GM19463 (cell line): ENCODE data around the gene PSME3IP1.
"Not testable (repeated sequence)": the region's sequence is repeated elsewhere in the genome, so short reads cannot be mapped to it uniquely, and the experiment has no call there.

ENCODE experiments used
- ATAC-seq: cut with Tn5 transposase; IDR thresholded peaks from one replicate; pipeline ENCODE4 v1.9.1; 2021; ENCODE audit warnings: mild to moderate bottlenecking, moderate library complexity; ENCODE audit not compliant: unreplicated experiment

Gene PSME3IP1

GRCh38 chr16:57127037-57127763 lies 58.6 kb downstream of the PSME3IP1 start:
- ATAC-seq = peak; percentile 70

GRCh38 chr16:57126411-57126810 lies 59.4 kb downstream of the PSME3IP1 start:
- ATAC-seq = no peak

- no peak for ATAC-seq
Measured at GRCh38 chr16:57125969-57126368, 59.9 kb downstream of the PSME3IP1 start.

GRCh38 chr16:57125376-57125775 lies 60.5 kb downstream of the PSME3IP1 start:
- ATAC-seq = no peak

- ATAC-seq = no peak
Measured at GRCh38 chr16:57123974-57124674, 61.7 kb downstream of the PSME3IP1 start.

- ATAC-seq = no peak
Measured at GRCh38 chr16:57123216-57123973, 62.4 kb downstream of the PSME3IP1 start.

GRCh38 chr16:57118461-57119084 lies 67.3 kb downstream of the PSME3IP1 start:
- ATAC-seq = no peak

GRCh38 chr16:57115514-57116182 lies 70.2 kb downstream of the PSME3IP1 start:
- ATAC-seq = no peak

GRCh38 chr16:57115168-57115513 lies 70.7 kb downstream of the PSME3IP1 start:
- ATAC-seq = no peak

- ATAC-seq = no peak
Measured at GRCh38 chr16:57113664-57114063, 72.2 kb downstream of the PSME3IP1 start.

GRCh38 chr16:57113042-57113453 lies 72.8 kb downstream of the PSME3IP1 start:
- ATAC-seq = no peak

GRCh38 chr16:57112403-57113041 lies 73.3 kb downstream of the PSME3IP1 start:
- no peak for ATAC-seq

- no peak for ATAC-seq
Measured at GRCh38 chr16:57111420-57111819, 74.4 kb downstream of the PSME3IP1 start.

GRCh38 chr16:57110937-57111336 lies 74.9 kb downstream of the PSME3IP1 start:
- ATAC-seq = no peak

GRCh38 chr16:57109259-57110105 lies 76.4 kb downstream of the PSME3IP1 start:
- ATAC-seq = not testable (repeated sequence)

- no peak for ATAC-seq
Measured at GRCh38 chr16:57108432-57108831, 77.4 kb downstream of the PSME3IP1 start.

- ATAC-seq = no peak
Measured at GRCh38 chr16:57107321-57107922, 78.4 kb downstream of the PSME3IP1 start.

- ATAC-seq = no peak
Measured at GRCh38 chr16:57106767-57107166, 79.1 kb downstream of the PSME3IP1 start.

- ATAC-seq = no peak
Measured at GRCh38 chr16:57105184-57105583, 80.7 kb downstream of the PSME3IP1 start.
